HG03575 (cell line): Measurements from ENCODE around the gene INSC.
"Not testable (repeated sequence)": the region's sequence is repeated elsewhere in the genome, so short reads cannot be mapped to it uniquely, and the experiment has no call there.

Source experiments
- ATAC-seq: cut with Tn5 transposase; IDR thresholded peaks from one replicate; pipeline ENCODE4 v1.9.1; 2021; ENCODE audit not compliant: unreplicated experiment, insufficient number of reproducible peaks, low FRiP score; ENCODE audit errors: extremely low read depth

The INSC gene, protein sequence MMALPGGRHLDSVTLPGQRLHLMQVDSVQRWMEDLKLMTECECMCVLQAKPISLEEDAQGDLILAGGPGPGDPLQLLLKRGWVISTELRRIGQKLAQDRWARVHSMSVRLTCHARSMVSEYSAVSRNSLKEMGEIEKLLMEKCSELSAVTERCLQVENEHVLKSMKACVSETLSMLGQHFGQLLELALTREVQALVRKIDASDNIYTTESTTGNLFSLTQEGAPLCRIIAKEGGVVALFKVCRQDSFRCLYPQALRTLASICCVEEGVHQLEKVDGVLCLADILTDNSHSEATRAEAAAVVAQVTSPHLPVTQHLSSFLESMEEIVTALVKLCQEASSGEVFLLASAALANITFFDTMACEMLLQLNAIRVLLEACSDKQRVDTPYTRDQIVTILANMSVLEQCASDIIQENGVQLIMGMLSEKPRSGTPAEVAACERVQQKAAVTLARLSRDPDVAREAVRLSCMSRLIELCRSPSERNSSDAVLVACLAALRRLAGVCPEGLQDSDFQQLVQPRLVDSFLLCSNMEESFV

DNA sequence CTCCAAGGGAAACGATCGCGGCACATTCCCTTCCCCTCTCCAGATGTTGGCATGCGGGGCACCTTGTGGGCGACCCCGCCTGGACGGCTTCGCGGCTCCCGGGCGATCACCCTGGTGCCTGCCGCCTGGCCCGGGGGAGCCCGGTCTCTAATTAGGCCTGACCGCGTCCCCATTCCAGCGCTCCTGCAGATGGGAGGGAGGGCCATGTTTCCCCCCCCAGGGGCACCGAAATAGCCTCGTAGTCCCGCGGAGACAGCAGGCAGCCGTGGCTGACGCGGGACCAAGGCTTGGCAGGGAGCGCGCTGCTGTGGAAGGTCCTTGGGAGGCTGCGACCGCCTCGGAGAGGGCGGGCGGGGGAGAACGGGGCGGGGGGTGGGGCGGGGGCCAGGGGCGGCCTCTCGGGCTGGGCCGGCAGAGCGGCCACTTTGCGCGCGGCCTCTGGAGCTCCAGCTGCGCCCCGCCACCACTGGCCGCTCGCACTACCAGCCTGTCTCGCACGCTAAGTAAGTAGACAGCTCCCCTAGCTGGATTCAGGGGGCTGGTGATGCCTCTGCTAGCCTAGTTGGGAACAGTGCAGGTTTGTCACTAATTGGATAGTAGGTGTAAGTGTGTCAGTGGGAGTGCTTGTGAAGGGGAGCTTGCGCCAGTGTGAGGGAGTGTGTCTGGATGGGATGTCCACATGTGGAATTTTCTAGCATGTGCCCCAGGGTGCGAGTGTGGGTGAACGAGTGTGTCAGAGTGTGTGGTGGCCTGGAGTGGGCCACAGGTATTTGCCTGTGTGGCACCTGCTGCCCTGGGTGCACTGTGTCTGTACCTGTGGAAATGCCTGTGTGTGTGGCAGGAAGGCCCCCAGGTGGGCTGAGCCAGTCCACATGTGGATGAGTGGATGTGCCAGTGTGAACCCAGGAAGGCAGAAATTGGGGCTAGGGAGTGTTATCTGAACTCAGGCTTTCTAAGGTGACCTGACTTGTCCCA, at the start of gene INSC:
Gene INSC, plus strand, starts transcription at position 423 of the 975 bp plus-strand sequence. CDS start 34,252 bp downstream, outside the sequence.
- no peak for ATAC-seq

GRCh38 chr11:15069751-15070150, 45.0 kb upstream of the INSC start:
- not testable (repeated sequence) for ATAC-seq

- ATAC-seq = no peak
Measured at GRCh38 chr11:15071556-15072255, 43.0 kb upstream of the INSC start.

DNA sequence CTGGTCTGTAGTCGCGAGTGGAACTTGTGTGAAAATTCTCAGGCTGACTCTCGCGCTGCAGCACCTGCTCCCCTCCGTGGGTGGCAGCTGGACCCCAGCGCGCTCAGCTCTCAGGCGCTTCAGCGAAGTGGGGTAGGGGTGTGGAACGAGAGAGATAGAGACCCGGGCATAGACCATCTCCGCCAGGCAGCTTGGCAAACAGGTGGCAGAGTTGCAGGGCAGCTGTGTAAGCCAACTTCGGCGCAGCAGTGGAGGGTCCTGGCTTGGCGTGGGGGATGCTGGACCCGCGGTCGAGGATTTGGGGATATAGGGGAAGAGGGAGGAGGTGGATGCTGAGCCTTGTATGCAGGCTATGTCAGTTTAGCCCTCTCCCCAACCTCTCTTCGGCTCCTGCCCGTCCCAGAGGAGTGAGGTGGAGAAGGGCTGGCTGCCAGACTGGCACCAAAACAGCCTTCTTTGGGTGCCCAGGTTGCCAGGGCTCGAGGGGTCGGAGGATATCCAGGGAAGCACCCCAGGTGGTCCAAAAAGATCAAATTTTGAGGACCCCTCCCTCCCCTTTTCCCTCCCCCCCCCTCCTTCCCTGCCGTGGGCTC, 42.1 kb upstream of the INSC start:
- no peak for ATAC-seq

DNA sequence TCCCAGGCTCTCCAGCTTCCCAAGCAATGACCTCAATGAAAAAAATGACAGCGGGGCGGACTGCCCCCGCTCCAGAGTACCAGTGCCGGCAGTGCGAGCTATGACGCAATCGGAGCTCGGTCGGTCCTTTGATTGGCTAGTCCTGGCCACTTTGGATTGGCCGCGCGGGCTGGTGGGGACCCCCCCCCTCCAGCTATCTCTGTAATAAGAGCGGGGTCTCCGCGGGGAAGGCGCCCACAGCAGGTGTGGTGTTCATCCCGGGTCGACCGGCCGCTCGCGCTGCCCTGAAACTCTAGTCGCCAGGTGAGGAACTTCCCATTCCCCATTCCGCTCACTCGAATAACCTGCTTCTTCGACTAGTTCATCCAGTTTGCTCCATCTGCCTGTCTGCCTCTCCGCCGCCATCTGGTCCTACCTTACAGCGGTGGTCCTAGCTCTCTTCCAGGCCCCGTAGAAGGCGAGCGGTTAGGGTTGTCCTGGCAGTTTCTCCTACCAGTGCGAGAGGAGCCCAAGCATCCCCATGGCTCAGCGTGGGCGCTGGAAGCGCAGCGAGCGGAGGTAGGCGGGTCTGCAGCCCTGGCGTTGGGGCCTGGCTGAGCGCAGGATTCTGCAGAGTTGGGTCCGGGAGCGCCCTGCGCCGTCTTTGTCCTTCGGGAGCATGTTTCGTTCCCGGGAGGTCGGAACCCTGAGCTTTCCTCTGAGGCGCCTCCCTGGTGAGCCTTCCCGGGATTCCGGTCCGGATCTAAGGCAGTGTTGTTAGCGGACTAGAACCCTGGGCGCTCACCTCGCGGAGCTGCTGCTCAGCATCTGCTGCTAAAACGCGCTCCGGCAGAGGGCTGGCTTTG, 41.1 kb upstream of the INSC start, which contains the start of gene CALCB:
Gene CALCB, plus strand, starts transcription at position 233 of the 845 bp plus-strand sequence. CDS start 1,126 bp downstream, outside the sequence.
- no peak for ATAC-seq

GRCh38 chr11:15074206-15075161, 40.2 kb upstream of the INSC start:
- ATAC-seq = peak; percentile 64

DNA sequence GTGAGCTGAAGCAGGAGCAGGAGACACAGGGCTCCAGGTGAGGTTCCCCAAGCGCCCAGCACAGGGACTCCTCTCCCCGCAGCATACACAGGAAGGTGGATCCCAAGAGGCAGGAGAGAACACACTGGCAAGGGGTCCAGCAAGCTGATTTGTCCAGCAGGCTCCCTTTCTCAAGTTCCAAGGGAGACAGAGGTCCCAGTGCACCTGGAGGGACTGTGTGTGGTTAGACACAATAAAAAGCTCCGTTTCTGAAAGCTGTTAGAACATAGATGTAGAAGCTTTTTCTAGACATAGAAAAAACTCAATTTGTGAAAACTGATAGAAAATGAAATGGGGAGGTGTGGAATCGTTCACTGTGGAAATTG, 39.6 kb upstream of the INSC start:
- ATAC-seq = no peak

DNA sequence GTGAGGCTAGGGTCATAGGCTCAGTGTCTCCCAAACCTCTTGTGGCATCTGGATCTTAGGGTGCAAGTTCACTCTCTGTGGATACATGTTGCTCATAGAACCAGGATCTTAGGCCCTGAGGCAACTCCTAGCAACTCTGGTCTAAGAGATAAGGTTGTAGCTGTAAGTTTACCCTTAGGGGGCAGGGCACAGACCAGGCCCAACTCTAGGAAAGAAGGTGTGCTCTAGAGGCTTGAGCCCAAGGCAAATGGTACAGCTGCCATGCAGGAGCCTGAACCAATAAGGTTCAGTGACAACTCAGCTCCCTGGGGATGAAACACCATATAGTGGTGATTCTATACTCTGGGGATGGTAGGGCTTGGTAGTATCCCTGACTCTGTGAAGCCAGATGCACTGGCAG, 23.5 kb upstream of the INSC start:
- no peak for ATAC-seq

- ATAC-seq = no peak
Measured at GRCh38 chr11:15091625-15092024, 23.1 kb upstream of the INSC start.

DNA sequence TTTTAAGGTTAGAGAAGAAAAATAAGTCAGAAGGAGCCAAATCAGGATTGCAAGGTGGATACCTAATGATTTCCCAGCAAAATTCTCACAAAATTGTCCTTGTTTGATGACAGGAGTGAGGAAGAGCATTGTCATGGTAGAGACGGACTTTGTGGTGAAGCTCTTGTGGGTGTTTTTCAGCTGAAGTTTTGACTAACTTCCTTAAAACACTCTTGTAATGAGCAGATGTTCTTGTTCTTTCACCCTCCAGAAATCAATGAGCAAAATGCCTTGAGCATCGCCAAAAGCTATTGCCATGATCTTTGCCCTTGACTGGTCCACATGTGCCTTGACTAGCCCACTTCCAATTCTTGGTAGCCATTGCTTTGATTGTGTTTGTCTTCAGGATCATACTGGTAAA, 21.3 kb upstream of the INSC start:
- peak; percentile 67 for ATAC-seq

DNA sequence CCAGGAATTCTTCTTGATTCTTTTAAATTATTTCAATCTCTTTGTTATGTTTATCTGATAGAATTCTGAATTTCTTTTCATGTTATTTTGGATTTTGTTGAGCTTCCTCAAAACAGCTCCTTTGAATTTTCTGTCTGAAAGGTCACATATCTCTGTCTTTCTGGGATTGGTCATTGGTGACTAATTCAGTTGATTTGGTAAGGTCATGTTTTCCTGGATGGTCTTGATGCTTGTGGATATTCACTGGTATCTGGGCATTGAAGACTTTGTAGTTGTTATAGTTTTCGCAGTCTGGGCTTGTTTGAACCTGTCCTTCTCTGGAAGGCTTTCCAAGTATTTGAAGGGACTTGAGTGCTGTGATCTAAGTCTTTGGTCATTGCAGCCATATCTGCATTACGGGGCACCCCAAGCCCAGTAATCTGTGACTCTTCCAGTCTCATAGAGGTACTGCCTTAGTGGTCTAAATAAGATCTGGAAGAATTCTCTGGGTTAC, 18.9 kb upstream of the INSC start:
- ATAC-seq = no peak

DNA sequence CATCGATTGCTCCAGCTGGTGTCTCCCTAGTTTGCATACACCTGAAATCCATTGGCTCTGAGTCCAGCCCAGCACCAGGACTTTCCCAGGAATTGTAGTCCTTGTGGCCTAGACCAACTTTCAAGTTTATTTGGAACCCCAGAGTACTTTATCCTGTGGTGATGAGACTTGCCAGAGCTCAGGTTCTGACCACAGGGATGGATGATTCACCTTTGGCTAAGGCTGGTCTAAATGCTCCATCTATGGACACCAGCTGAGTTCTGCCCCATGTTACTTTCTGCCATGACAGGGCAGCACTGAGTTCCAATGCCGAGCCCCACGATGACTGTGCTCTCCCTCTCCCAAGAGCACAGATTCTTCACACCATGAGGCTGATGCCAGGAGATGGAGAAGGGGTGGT, 17.3 kb upstream of the INSC start:
- ATAC-seq = no peak

DNA sequence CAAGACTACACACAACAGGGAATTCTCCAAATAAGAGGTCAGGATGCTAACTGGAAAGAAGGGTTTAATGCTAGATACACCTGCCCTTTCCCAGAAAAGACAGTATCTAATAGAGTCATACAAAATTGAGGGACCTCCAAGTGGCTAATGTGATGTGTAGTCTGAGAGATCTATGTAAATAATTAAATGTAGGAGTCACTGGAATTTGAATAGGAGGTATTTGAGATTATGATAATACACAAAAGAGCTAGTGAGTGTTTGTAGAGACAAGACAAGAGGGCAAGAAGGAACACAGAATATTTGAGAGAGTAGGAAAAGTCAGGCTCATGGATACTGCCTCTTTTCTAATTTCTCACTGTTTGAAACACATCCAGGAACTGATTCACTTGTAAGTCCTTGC, 15.5 kb upstream of the INSC start:
- no peak for ATAC-seq

GRCh38 chr11:15101072-15101709, 13.5 kb upstream of the INSC start:
- ATAC-seq = no peak

- no peak for ATAC-seq
Measured at GRCh38 chr11:15104166-15104565, 10.6 kb upstream of the INSC start.
